Transverse colon (tissue), 4 donors: Measurements from ENCODE around the gene ZNHIT6.

Experiments used
- EP300 ChIP-seq: sonication (generic); formaldehyde crosslinking; IDR thresholded peaks from one replicate; pipeline ENCODE4 v1.6.1; 2017; ENCODE audit warnings: antibody characterized with exemption, low read depth
- POLR2A ChIP-seq: fragments of 450-650 bp; IDR thresholded peaks from one replicate; pipeline ENCODE4 v1.6.1; 2016; ENCODE audit warnings: antibody characterized with exemption, mild to moderate bottlenecking, moderate library complexity
- POLR2AphosphoS5 ChIP-seq, 3 donors: sonication (generic); formaldehyde crosslinking; IDR thresholded peaks; one replicate each; pipeline ENCODE4 v1.6.1; 2016; ENCODE audit warnings: antibody characterized with exemption in 3 of 3
- TF ChIP-seq, protein P1 (sequence below), 5 experiments: fragments of 200-600 bp in 3 of 5; fragments of 450-650 bp in 2 of 5; sonication (generic) in 3 of 5; IDR thresholded peaks; 1 replicate in 2 of 5; 2 replicates in 3 of 5; pipeline ENCODE4 v1.5.1; 2016 to 2017; ENCODE audit warnings: antibody characterized with exemption in 5 of 5, inconsistent platforms in 3 of 5, mild to moderate bottlenecking in 2 of 5, moderate library complexity in 1 of 5

DNA sequence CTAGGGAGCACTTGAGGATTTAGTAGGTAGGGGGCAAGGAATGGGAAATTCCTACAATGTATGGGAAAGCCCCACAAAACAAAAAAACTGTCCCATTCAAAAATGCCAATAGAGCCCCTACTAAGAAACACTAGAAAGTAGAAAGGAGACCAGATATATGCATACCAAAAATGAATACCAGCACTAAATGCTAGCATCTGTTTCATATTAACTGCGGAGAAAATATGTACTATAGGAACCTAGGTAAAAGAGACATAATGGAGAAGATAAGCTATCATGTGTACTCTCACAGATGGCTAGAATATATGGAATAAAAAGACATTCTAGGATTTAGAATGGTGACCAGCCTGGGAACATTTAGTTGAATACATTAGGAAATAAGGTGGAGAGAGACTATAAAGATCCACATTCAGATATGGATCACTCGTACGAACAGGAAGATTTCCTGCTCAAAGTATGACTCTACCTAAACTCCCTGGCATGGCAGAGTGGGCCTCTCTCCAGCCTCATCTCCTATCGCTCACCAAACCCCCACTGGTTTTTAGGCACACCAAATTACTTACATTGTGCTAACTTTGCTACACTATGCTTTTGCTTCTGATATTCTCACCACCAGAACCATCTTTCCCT is 18.3 kb downstream of the ZNHIT6 start:
- TF ChIP-seq, protein P1, sequence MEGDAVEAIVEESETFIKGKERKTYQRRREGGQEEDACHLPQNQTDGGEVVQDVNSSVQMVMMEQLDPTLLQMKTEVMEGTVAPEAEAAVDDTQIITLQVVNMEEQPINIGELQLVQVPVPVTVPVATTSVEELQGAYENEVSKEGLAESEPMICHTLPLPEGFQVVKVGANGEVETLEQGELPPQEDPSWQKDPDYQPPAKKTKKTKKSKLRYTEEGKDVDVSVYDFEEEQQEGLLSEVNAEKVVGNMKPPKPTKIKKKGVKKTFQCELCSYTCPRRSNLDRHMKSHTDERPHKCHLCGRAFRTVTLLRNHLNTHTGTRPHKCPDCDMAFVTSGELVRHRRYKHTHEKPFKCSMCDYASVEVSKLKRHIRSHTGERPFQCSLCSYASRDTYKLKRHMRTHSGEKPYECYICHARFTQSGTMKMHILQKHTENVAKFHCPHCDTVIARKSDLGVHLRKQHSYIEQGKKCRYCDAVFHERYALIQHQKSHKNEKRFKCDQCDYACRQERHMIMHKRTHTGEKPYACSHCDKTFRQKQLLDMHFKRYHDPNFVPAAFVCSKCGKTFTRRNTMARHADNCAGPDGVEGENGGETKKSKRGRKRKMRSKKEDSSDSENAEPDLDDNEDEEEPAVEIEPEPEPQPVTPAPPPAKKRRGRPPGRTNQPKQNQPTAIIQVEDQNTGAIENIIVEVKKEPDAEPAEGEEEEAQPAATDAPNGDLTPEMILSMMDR (IDR thresholded peaks at IDR 0.05): no peak
- TF ChIP-seq POLR2AphosphoS5 (IDR thresholded peaks at IDR 0.05): no peak
- no peak for TF ChIP-seq POLR2A
- TF ChIP-seq EP300: no peak
